ENCODE measurements around the gene MISP3.

DNA sequence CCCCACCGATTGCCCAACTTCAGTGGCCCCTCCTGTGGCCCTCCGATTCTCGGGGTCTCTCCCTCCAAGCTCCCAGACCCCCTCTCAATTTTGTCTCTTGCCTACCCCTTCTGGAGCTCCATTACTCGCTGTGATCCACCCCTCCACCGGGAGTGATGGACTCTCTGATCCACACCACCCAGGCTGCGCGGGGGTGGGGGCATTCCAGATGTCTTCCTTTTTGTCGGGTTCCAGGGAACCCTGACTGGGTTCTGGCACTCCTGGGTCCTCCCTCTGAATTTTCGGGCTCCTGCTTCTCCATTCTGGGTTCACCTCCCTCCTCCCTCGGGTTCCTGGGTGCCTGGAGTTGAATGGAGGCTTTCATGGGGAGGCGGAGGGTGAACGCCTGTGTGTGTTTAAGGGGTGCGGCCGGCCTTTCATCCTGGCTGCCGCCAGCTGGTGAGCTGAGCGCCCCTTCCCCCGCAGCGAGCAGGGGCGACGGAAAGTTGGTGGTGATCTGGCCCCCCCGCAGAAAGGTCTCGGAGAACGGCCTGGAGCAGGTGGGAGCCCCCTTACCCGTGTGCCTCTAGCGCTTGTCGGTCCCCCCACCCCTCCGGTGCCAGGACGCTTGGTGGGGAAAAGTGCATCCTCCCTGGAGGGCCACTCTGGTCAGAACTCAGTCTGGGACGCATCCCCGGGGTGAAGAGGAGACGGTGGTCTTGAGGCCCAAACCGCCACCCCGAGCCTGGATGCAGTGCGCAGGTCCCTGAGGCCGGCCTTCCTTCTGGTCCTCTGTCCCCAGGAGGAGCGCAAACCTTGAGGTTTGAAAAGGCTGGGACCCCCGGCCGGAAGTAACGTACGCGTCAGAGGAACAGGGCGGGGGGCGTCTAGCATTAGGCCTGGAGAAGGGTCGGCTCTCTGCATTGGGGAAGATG lies 1.6 kb downstream of the MISP3 start:
- TF ChIP-seq, protein P1, sequence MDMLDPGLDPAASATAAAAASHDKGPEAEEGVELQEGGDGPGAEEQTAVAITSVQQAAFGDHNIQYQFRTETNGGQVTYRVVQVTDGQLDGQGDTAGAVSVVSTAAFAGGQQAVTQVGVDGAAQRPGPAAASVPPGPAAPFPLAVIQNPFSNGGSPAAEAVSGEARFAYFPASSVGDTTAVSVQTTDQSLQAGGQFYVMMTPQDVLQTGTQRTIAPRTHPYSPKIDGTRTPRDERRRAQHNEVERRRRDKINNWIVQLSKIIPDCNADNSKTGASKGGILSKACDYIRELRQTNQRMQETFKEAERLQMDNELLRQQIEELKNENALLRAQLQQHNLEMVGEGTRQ (CRISPR knock-in tag; IDR thresholded peaks at IDR 0.05) = no peak
- TF ChIP-seq, protein P2, sequence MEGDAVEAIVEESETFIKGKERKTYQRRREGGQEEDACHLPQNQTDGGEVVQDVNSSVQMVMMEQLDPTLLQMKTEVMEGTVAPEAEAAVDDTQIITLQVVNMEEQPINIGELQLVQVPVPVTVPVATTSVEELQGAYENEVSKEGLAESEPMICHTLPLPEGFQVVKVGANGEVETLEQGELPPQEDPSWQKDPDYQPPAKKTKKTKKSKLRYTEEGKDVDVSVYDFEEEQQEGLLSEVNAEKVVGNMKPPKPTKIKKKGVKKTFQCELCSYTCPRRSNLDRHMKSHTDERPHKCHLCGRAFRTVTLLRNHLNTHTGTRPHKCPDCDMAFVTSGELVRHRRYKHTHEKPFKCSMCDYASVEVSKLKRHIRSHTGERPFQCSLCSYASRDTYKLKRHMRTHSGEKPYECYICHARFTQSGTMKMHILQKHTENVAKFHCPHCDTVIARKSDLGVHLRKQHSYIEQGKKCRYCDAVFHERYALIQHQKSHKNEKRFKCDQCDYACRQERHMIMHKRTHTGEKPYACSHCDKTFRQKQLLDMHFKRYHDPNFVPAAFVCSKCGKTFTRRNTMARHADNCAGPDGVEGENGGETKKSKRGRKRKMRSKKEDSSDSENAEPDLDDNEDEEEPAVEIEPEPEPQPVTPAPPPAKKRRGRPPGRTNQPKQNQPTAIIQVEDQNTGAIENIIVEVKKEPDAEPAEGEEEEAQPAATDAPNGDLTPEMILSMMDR (IDR thresholded peaks at IDR 0.05) = no peak
- TF ChIP-seq IRF2 (CRISPR knock-in tag; IDR thresholded peaks at IDR 0.05; ENCODE audit: borderline replicate concordance, low read depth) = no peak
